Natural killer cell (primary cell): Measurements from ENCODE around the gene SUPT20HL1. TPM values are rescaled to one million over a fixed set of nuclear protein-coding genes. Genes with fewer than 3 reads are reported as not detected.
A peak's percentile ranks its signal among the peaks of the same experiment; 100 is the strongest.

Experiments
- ATAC-seq, 3 donors: fragments of 150-1000 bp in 2 of 3; fragments of 200-7000 bp in 1 of 3; cut with Tn5 transposase; 1 replicate in 1 of 3; 2 replicates in 2 of 3; pipeline ENCODE4 v1.10.0; 2021; ENCODE audit warnings: mild to moderate bottlenecking in 2 of 3, moderate library complexity in 2 of 3
- DNase-seq, 2 donors: peaks; one replicate each; pipeline versions ENCODE4 v3.0.0 to v3.0.0-alpha.2; 2013 to 2021; ENCODE audit warnings: mixed read lengths in 1 of 2
- H3K27ac ChIP-seq: one replicate; pipeline ENCODE4 v1.5.1; 2013; ENCODE audit warnings: mild to moderate bottlenecking, low read length
- H3K27me3 ChIP-seq: one replicate; pipeline ENCODE4 v1.6.1; 2013; ENCODE audit warnings: low read length; ENCODE audit not compliant: control insufficient read depth, insufficient read depth
- H3K36me3 ChIP-seq: one replicate; pipeline ENCODE4 v1.6.1; 2013; ENCODE audit warnings: low read length; ENCODE audit not compliant: control insufficient read depth, insufficient read depth
- H3K4me1 ChIP-seq: one replicate; pipeline ENCODE4 v1.6.1; 2013; ENCODE audit warnings: low read length; ENCODE audit not compliant: control insufficient read depth, insufficient read depth
- H3K4me3 ChIP-seq: one replicate; pipeline ENCODE4 v1.5.1; 2013; ENCODE audit warnings: low read length
- H3K9me3 ChIP-seq: one replicate; pipeline ENCODE4 v1.6.1; 2013; ENCODE audit warnings: low read length; ENCODE audit not compliant: control insufficient read depth, insufficient read depth
- H3K27ac Mint-ChIP-seq, 2 donors: one replicate each; pipeline ENCODE4 v1.8.0; 2022; ENCODE audit warnings: mild to moderate bottlenecking in 2 of 2, mixed read lengths in 2 of 2, moderate library complexity in 1 of 2
- H3K27me3 Mint-ChIP-seq, 2 donors: one replicate each; pipeline ENCODE4 v1.8.0; 2022; ENCODE audit warnings: low read depth in 2 of 2, mixed read lengths in 2 of 2
- H3K36me3 Mint-ChIP-seq: one replicate; pipeline ENCODE4 v1.8.0; 2022; ENCODE audit warnings: mixed read lengths
- H3K4me1 Mint-ChIP-seq, 2 donors: one replicate each; pipeline ENCODE4 v1.8.0; 2022; ENCODE audit warnings: mixed read lengths in 2 of 2
- H3K4me3 Mint-ChIP-seq: one replicate; pipeline ENCODE4 v1.8.0; 2022; ENCODE audit warnings: mild to moderate bottlenecking, moderate library complexity, mixed read lengths
- H3K9me3 Mint-ChIP-seq, 2 donors: one replicate each; pipeline ENCODE4 v1.8.0; 2022; ENCODE audit warnings: mixed read lengths in 2 of 2
- CTCF ChIP-seq: fragments of 200-600 bp; IDR thresholded peaks from one replicate; pipeline ENCODE4 v1.8.0; 2022; ENCODE audit warnings: antibody characterized with exemption
- WGBS: methylation state at CpG from one replicate; pipeline ENCODE4 v1.1.7; 2013; ENCODE audit warnings: missing lambda C conversion rate; ENCODE audit not compliant: insufficient coverage; 5-methylcytosine and 5-hydroxymethylcytosine counted together
- intact Hi-C: fragments of 100-400 bp; cut with micrococcal nuclease; formaldehyde crosslinking; loops from one replicate; pipeline ENCODE4 v1.14.2; 2022
- total RNA-seq, 4 donors: library from RNA; stranded (reverse); fragments of 120-200 nt in 1 of 4; gene quantifications; one replicate each; pipeline versions ENCODE4 v1.2.3 to v1.2.4, GENCODE V29; 2013 to 2022

SUPT20HL1 gene
- total RNA-seq, 3 donors from 2014 or later (not counting 1 experiment from before 2014, with no cell fraction given) = not detected

- peak in 1 of 3 donors; percentile 70 for ATAC-seq
- Histone ChIP-seq H3K27ac (no peak overlapping the region), H3K4me1 (no peaks in the 10 kb centered on the region), H3K4me3 (no peak overlapping the region), H3K27me3 (no peaks in the 10 kb centered on the region), H3K36me3 (no peaks in the 10 kb centered on the region), H3K9me3 (no peaks in the 10 kb centered on the region)
- no peaks in the 10 kb centered on the region for H3K36me3 Mint-ChIP-seq
- no peak overlapping the region for H3K4me3 Mint-ChIP-seq
- WGBS = 7% methylated on average over 3 of the region's 4 CpGs
- intact Hi-C loops = no loop called here
- H3K27me3 Mint-ChIP-seq = peaks cover 0 to 35% of the 10 kb centered on the region in 2 donors
- peaks cover 0 to 8% of the 10 kb centered on the region in 2 donors for H3K4me1 Mint-ChIP-seq
- no peaks in the 10 kb centered on the region for H3K9me3 Mint-ChIP-seq
- H3K27ac Mint-ChIP-seq = no peak overlapping the region
- no peak for DNase-seq
- TF ChIP-seq CTCF = no peak
Observed at GRCh38 chrX:24332878-24333277, 27.6 kb upstream of the SUPT20HL1 start.

DNA sequence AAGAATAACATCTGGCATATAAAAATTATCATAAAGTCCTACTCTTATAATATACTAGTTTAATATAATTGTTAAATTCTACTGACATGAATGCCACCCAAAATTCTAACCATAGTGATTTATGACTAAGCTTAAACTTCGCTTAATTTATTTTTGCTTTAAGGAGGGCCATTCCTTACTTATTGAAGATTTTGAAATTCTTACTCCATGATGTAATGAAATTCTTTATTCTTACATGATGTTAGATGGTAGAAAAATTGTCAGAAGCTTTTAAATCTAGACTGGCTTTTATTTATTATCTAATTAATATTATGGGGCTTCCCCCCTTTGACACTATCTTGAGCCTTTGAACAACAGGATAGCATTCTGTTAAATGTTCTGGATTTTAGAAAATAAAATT, 27.1 kb upstream of the SUPT20HL1 start:
- H3K4me3 ChIP-seq = no peak overlapping the region
- Mint-ChIP-seq H3K36me3 (no peaks in the 10 kb centered on the region), H3K9me3 (no peaks in the 10 kb centered on the region), H3K27me3 (peaks cover 0 to 35% of the 10 kb centered on the region in 2 donors), H3K4me1 (peaks cover 0 to 8% of the 10 kb centered on the region in 2 donors), H3K4me3 (no peak overlapping the region), H3K27ac (no peak overlapping the region)
- H3K27ac ChIP-seq = no peak overlapping the region
- H3K27me3 ChIP-seq = no peaks in the 10 kb centered on the region
- no peaks in the 10 kb centered on the region for H3K9me3 ChIP-seq
- DNase-seq = no peak
- no peaks in the 10 kb centered on the region for H3K4me1 ChIP-seq
- no CpG with 5 or more reads among the region's 1 CpG for WGBS
- ATAC-seq = no peak
- H3K36me3 ChIP-seq = no peaks in the 10 kb centered on the region
- intact Hi-C loops = no loop called here
- TF ChIP-seq CTCF = no peak

DNA sequence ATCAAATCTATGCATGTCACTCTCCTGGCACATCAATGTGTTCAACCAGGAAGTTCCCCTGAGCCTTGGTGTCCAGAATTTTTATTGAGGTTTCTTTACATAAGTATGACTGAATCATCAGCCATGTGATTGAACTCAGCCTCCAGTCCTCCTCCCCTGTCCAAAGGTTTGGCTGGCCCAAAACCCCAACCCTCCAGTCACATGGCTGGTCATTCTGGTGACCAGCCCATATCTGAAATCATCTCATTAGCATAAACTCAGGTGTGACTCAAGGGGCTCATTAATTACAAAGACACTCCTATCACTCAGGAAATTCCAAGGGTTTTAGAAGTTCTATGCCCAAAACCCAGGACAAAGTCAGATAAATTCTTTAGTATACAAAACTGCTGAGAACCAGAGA, 26.0 kb upstream of the SUPT20HL1 start:
- H3K4me3 Mint-ChIP-seq = no peak overlapping the region
- intact Hi-C loops = no loop called here

More for the DNA sequence above, 26.0 kb upstream of the SUPT20HL1 start:
- Histone ChIP-seq H3K4me3 (no peak overlapping the region), H3K4me1 (no peaks in the 10 kb centered on the region), H3K9me3 (no peaks in the 10 kb centered on the region), H3K27ac (no peak overlapping the region), H3K27me3 (no peaks in the 10 kb centered on the region), H3K36me3 (no peaks in the 10 kb centered on the region)
- ATAC-seq (no peak), DNase-seq (no peak)
- Mint-ChIP-seq H3K27ac (no peak overlapping the region), H3K9me3 (no peaks in the 10 kb centered on the region), H3K27me3 (peaks cover 0 to 35% of the 10 kb centered on the region in 2 donors), H3K4me1 (peaks cover 0 to 8% of the 10 kb centered on the region in 2 donors), H3K36me3 (no peaks in the 10 kb centered on the region)
- TF ChIP-seq CTCF = no peak
